Glomerular visceral epithelial cell (primary cell): ENCODE data around the gene PRDM1.

ENCODE experiments used
- DNase-seq: peaks from one replicate; pipeline ENCODE4 v3.0.0-alpha.2; 2016; ENCODE audit errors: extremely low spot score

PRDM1 gene

GRCh38 chr6:106085984-106086813, at the start of gene PRDM1:
Gene PRDM1, plus strand, starts transcription at chr6:106086336. Its CDS starts 218 bp downstream, at chr6:106086554.
- peak; percentile 89 for DNase-seq

DNA sequence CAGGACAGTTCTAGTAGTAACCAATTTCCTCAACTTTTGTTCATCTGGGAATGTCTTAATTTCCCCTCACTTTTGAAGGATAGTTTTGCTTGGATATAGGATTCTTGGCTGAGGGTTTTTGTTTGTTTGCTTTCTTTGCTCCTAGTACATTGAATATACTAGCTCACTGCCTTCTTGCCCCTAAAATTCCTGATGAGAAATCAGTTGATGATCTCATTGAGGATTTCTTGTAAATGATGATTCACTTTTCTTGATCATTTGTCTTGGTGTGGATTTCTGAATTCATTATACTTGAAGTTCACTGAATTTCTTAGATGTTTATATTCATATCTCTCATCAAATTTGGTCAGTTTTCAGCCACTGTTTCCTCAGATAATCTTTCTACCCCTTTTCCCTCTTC, 49.1 kb upstream of the PRDM1 start:
- no peak for DNase-seq

- DNase-seq = no peak
Measured at GRCh38 chr6:106039897-106040592, 46.1 kb upstream of the PRDM1 start.

GRCh38 chr6:106044151-106044550, 42.0 kb upstream of the PRDM1 start:
- DNase-seq = no peak

DNA sequence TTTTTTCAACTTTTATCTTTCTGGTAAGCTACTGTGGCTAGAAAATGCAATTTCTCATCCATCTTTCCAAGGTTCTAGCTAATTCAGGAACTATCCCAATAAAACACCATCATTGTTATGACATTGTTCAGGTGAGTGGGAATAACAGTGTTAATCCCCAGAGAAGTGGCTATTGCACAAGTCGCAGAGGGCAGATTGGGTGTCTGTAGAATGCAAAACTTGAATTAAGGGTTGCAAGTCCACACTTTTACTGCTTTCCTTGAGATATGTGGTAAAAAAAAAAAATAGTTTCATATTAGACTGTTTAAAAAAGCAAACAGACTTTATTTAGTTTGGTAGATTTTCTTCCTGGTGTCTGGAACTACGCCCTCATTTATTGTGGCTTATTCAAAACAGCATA, 41.1 kb upstream of the PRDM1 start:
- no peak for DNase-seq

DNA sequence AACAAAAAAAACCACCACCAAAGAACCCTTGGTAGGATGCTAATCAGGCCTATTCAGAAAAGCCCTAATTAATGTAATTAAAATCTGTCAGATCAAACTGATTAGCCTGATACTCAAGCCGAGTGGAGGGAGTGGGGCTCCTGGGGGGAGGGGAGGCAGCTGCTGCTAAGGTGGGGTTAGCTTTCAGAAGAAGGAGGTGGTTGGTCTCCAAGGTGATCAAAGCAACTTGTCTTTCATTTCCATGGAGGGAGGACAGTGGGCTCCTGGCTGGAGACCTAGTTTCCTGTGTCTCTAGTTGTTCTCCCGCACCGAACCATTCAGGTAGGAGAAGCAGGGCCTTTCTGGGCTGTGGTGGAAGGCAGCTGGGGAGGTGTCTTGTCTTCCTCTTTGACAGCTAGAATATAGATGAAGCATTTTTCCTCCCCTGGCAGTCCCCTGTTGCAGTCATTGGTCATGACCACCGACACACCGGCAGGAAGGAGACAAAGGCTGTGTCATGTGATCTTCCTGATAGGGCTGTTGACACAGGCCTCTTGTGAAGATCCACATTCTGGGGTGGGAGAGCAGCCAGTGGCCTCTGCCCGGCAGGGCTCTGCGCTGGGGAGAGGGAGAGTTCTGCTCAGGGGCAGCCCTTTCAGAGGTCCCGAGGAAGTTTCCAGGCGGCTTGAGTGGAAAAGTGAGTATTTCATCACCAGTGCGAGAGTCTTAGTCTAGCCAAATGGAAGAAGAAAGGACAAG, 39.9 kb upstream of the PRDM1 start:
- no peak for DNase-seq

DNA sequence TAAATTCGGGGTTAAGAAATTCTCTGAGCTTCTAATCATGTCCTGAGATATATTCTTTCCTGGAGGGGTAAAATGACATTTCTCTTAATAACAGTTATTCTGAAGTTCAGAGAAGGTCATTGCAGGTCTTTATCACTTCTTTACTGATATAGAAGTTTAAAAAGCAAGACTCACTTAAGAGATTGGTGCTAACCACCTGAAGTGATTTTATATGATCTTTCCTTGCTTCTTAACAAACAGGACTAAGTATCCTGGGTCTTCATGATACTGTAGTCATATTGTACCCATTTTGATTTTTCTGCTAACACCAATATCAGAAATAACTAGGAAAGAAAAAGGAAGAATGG, 39.3 kb upstream of the PRDM1 start:
- no peak for DNase-seq

DNA sequence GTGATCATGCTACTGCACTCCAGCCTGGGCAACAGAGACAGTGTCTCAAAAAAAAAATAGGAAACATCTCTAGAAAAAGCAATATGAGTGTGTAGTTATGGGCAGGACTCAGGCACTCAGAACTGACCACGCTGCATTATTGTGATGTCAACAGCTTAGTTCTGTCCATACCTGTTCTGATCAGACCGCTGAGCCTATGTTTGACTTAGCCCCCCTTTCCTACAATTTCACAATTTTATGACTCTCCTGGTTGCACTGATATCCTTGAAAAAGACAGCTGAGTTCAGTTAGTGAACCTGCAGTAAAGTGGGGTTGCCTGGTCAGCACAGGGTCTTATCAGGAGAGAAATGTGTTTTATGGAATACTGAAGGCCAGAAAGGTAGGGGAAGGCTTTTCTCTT, 37.8 kb upstream of the PRDM1 start:
- DNase-seq = no peak

GRCh38 chr6:106050538-106050937, 35.6 kb upstream of the PRDM1 start:
- no peak for DNase-seq

DNA sequence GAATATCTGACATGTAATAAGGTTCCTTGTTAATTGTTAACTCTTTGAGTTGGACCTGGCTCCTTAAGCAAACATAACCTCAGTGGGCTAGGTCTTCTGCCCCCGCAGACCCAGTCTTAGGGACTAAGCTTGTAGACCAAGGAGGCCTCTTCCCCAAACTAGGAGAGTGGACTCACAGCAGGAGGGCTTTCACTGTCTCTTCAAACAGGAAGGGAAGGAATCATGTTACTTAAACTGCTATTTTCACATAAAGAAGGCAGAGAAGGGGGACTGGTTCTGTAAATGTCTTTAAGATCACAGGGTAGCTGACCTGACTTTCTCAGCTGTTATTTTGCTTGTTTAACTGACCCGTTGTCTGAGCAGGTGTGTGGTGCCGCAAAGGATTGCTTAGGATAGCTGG, 34.9 kb upstream of the PRDM1 start:
- no peak for DNase-seq

DNA sequence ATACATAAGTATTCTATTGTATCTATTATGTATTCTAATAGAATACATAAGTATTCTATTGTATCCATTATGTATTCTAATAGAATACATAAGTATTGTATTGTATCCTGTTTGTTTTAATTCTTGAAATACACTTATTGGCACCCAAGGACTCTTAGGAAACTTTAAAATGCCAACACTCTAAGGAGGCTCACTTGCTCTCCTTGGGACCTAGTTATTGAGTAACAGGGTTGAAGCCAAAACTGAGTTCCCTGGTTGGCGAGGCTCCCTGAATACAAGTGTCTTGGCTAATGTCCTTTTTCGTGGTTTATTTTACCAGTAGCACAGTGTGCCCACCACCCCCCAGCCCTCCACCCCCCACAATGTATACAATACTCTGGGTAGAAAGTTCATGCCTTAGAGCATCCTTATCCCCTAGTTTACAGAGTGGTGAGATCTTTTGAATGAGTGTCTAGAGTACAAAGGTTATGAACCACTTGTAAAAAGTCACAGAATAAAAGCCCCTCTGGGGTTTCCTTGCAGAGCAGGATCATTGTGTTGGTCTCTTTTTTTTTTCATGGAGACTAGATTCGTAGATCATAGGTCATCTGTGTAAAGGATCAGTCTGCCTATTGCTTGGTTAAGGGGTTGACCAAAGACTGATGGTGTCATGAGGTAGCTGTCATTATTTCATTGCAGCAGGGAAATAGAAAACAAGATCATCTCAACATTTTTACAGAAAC, 32.5 kb upstream of the PRDM1 start:
- DNase-seq = no peak

- no peak for DNase-seq
Measured at GRCh38 chr6:106055489-106055888, 30.6 kb upstream of the PRDM1 start.

DNA sequence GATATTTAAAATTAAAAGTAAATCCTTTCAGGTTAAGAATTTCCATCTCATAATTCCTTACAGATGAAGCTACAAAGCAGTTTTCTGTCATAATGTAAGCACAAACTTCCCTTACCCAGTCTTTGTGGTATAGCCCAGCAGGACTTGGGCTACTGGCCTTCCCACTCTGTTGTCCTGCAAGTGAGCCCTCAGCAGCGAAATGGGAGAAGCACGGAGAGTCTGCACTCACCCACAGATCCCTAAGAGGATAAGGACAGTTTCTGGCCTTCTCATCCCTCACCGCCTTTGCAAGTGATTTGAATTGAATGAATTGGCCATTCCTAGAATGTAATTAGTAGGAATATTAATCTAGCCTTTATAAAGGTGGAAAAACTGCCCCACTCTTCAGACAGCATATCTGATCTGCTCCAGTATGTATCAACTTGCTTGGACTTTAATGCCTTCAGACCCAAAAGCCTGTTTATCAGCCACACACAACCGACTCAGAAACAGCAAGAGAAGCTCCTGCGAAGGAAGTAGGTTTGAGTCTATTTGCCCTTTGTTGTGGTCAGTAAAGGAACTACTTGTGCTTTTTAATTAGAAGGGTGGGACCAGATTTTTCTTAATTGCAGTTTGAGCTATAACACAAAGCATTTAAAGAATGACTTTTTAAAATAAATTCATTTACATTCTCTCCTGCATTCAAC, 29.9 kb upstream of the PRDM1 start:
- no peak for DNase-seq

- DNase-seq = no peak
Measured at GRCh38 chr6:106056746-106057390, 29.3 kb upstream of the PRDM1 start.

GRCh38 chr6:106059331-106059730, 26.8 kb upstream of the PRDM1 start:
- DNase-seq = no peak

GRCh38 chr6:106060167-106060566, 26.0 kb upstream of the PRDM1 start:
- no peak for DNase-seq

- DNase-seq = no peak
Measured at GRCh38 chr6:106063448-106063850, 22.7 kb upstream of the PRDM1 start.

DNA sequence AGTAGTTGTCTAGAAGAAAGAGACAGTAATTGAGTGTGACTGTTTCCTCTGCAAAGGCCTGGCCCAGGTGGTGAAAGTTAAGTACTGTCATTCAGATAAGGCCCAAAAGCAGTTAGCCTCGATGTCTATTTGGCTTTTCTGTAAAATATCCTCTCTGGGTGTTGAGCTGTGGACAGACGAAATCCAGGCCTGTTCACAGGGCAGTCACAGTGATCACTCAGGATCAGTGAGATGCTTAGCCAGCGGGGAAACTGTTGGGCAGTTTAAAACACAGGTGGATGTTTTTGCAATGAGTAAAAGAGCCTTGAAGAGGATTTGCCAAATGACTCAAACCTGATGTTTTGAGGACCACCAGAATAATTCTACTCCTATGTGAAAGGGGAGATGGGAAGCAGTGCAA, 22.0 kb upstream of the PRDM1 start:
- DNase-seq = no peak

DNA sequence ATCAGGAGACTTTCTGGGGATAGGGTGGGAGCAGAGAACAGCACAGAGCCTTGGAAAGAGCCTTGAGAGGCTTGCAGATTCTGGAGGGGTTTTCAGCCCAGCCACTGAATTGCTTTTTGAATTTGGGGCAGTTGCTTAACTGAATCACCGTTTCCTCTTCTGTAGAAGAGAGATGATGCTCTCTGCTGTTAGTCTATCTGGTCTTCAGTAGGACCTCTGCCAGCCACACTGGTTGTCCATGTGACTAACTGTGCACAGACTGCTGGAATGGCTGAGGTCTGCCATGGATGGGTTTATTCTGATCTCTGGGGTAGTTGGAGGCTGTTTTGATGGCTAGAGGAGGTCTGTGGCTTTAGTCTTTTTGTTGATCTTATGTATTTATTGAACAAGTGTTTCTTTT, 21.4 kb upstream of the PRDM1 start:
- no peak for DNase-seq

DNA sequence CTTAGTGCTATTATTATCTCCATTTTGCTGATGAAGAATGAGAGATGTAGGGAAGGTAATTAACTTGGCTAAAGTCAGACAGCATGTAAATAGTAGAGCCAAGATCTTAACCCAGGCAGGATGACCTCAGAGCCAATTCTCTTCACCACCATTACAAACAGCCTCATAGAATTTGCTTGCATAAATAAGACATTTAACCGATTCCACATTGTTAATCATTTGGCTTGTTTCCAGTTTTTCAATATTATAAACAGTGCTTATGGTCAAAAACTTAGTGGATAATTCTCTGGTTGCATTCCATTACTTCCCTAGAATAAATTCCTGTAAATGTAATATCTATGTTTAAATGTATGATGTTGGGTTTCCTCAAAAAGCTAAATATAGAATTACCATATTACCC, 19.1 kb upstream of the PRDM1 start:
- no peak for DNase-seq

- DNase-seq = peak; percentile 97
Measured at GRCh38 chr6:106069478-106069877, 16.7 kb upstream of the PRDM1 start.
